K562 (cell line): ENCODE results near the gene NAA50. TPM values are rescaled to one million over a fixed set of nuclear protein-coding genes. Genes with fewer than 3 reads are reported as not detected.

ENCODE experiments used
- ATAC-seq: fragments of 200-7000 bp; cut with Tn5 transposase; 3 replicates; pipeline ENCODE4 v1.9.1; 2020; ENCODE audit warnings: moderate library complexity
- BruUV-seq: library from RNA; stranded (reverse); fragments of 400-500 nt; replicated peaks from 2 replicates; lab custom pipeline; 2021; lab: Mats Ljungman, UMichigan
- CTCF ChIA-PET: fragments of 300-600 bp; formaldehyde crosslinking; extraction: SDS; loops from one replicate; lab custom pipeline; 2021; ENCODE audit warnings: low intra/inter-chr PET ratio; lab: Yijun Ruan, JAX
- POLR2A ChIA-PET: fragments of 300-600, 350-650 bp; sonication (Branson Sonifier 250); formaldehyde crosslinking; extraction: SDS; loops from one replicate; lab custom pipeline; 2021; ENCODE audit warnings: antibody characterized with exemption, inconsistent platforms; lab: Yijun Ruan, JAX
- DNase-seq, 4 experiments: peaks; one replicate each; pipeline versions ENCODE4 v3.0.0 to v3.0.0-alpha.2; 2011 to 2018; ENCODE audit warnings: low spot score in 3 of 4, mixed read lengths in 3 of 4; ENCODE audit errors: extremely low read depth in 1 of 4
- FAIRE-seq: peaks from 2 replicates; lab custom pipeline; 2011; peaks lifted over from hg19 to GRCh38; lab: Jason Lieb, UNC
- H2AFZ ChIP-seq: 2 replicates; pipeline ENCODE4 v1.6.0; 2011; ENCODE audit warnings: low read depth, low read length, control low read depth, inconsistent platforms
- H3K27ac ChIP-seq: fragments of 200-600 bp; 3 replicates; pipeline ENCODE4 v1.8.0; 2011; ENCODE audit warnings: low read depth, mild to moderate bottlenecking, control low read depth, inconsistent platforms, low read length, moderate library complexity, mixed read lengths; ENCODE audit errors: extremely low read depth
- H3K27me3 ChIP-seq, 2 experiments: fragments of 300-600 bp in 1 of 2; 2 replicates in 1 of 2; 3 replicates in 1 of 2; pipeline versions ENCODE4 v1.6.0 to v1.8.0; 2011; ENCODE audit warnings: inconsistent platforms in 2 of 2, low read length in 2 of 2, mild to moderate bottlenecking in 1 of 2, mixed read lengths in 1 of 2, moderate library complexity in 1 of 2; ENCODE audit not compliant: control insufficient read depth in 2 of 2, insufficient read depth in 2 of 2
- H3K36me3 ChIP-seq: fragments of 300-600 bp; 3 replicates; pipeline ENCODE4 v1.8.0; 2011; ENCODE audit warnings: mild to moderate bottlenecking, low read length, inconsistent platforms; ENCODE audit not compliant: control insufficient read depth, insufficient read depth
- H3K4me1 ChIP-seq, 2 experiments: fragments of 200-600 bp in 1 of 2; replicated peaks in 1 of 2; 2 replicates in 1 of 2; 3 replicates in 1 of 2; pipeline versions ENCODE4 v1.5.1 to v1.8.0; 2011; ENCODE audit warnings: inconsistent platforms in 2 of 2, low read length in 2 of 2, mild to moderate bottlenecking in 1 of 2, mixed read lengths in 1 of 2, moderate library complexity in 1 of 2; ENCODE audit not compliant: control insufficient read depth in 2 of 2, insufficient read depth in 2 of 2
- H3K4me2 ChIP-seq: 2 replicates; pipeline ENCODE4 v1.6.1; 2011; ENCODE audit warnings: low read length, control low read depth, inconsistent platforms, mixed read lengths; ENCODE audit not compliant: insufficient read depth
- H3K4me3 ChIP-seq: fragments of 200-600 bp; sonication (generic), shearing (Covaris generic); 2 replicates; pipeline ENCODE4 v1.5.1; 2016; ENCODE audit warnings: control low read depth, inconsistent platforms
- H3K79me2 ChIP-seq: fragments of 200-600 bp; 3 replicates; pipeline ENCODE4 v1.8.0; 2011; ENCODE audit warnings: low read length, inconsistent platforms; ENCODE audit not compliant: control insufficient read depth, insufficient read depth
- H3K9ac ChIP-seq, 2 experiments: 2 replicates each; pipeline versions ENCODE4 v1.6.0 to v1.6.1; 2011; ENCODE audit warnings: low read depth in 2 of 2, low read length in 2 of 2, control low read depth in 1 of 2, inconsistent platforms in 1 of 2, mild to moderate bottlenecking in 1 of 2, mixed read lengths in 1 of 2; ENCODE audit not compliant: insufficient read depth in 1 of 2
- H3K9me1 ChIP-seq: one replicate; pipeline ENCODE4 v1.6.0; 2011; ENCODE audit warnings: inconsistent platforms, mild to moderate bottlenecking, low read length, moderate library complexity; ENCODE audit not compliant: control insufficient read depth, insufficient read depth
- H3K9me3 ChIP-seq: replicated peaks from 2 replicates; pipeline ENCODE4 v1.5.1; 2011; ENCODE audit warnings: low read depth, low read length, inconsistent platforms; ENCODE audit not compliant: control insufficient read depth, insufficient read depth
- H4K20me1 ChIP-seq: replicated peaks from 2 replicates; pipeline ENCODE4 v1.6.1; 2011; ENCODE audit warnings: low read length, inconsistent platforms, mixed read lengths; ENCODE audit not compliant: control insufficient read depth, insufficient read depth
- BRCA1 ChIP-seq, 2 experiments: fragments of 450-650 bp in 1 of 2; sonication (generic) in 1 of 2; formaldehyde crosslinking in 1 of 2; IDR thresholded peaks; 2 replicates each; pipeline versions ENCODE4 v1.5.0 to v1.6.1; 2017 to 2020; ENCODE audit warnings: mild to moderate bottlenecking in 1 of 2, missing genetic modification reagents in 1 of 2
- CBX5 ChIP-seq: IDR thresholded peaks from 2 replicates; pipeline ENCODE4 v1.6.1; 2014; ENCODE audit warnings: low read depth, borderline replicate concordance
- HDAC3 ChIP-seq: fragments of 450-650 bp; IDR thresholded peaks from 2 replicates; pipeline ENCODE4 v1.6.1; 2018; ENCODE audit warnings: borderline replicate concordance, mild to moderate bottlenecking, moderate library complexity; ENCODE audit not compliant: partially characterized antibody
- HEY1 ChIP-seq: fragments of 250-450 bp; sonication (Bioruptor Pico); IDR thresholded peaks from 2 replicates; pipeline ENCODE4 v1.5.0; 2020; ENCODE audit warnings: mild to moderate bottlenecking, moderate library complexity, borderline replicate concordance
- KAT7 ChIP-seq: sonication (generic); formaldehyde crosslinking; IDR thresholded peaks from 2 replicates; pipeline ENCODE4 v1.8.0; 2022; ENCODE audit warnings: missing genetic modification reagents, mild to moderate bottlenecking, borderline replicate concordance
- KDM4B ChIP-seq, 2 experiments: fragments of 450-650 bp in 1 of 2; sonication (generic) in 1 of 2; IDR thresholded peaks; 2 replicates each; pipeline ENCODE4 v1.6.1; 2016 to 2017; ENCODE audit warnings: borderline replicate concordance in 2 of 2, antibody characterized with exemption in 1 of 2, low read depth in 1 of 2, mild to moderate bottlenecking in 1 of 2
- PHF20 ChIP-seq: fragments of 450-650 bp; IDR thresholded peaks from 2 replicates; pipeline ENCODE4 v1.6.1; 2018; ENCODE audit not compliant: partially characterized antibody
- POLR2H ChIP-seq: IDR thresholded peaks from 2 replicates; pipeline ENCODE4 v1.6.1; 2016; ENCODE audit warnings: missing genetic modification characterization, low read depth, mild to moderate bottlenecking, control low read depth, missing compliant biosample characterization, moderate library complexity
- RBM34 ChIP-seq: fragments of 200-400 bp; formaldehyde crosslinking; IDR thresholded peaks from 2 replicates; pipeline ENCODE4 v1.6.1; 2018; ENCODE audit warnings: low read length, borderline replicate concordance; ENCODE audit not compliant: insufficient read depth
- TCFL5 ChIP-seq: fragments of 250-450 bp; sonication (Bioruptor Pico); conservative IDR thresholded peaks from 2 replicates; pipeline ENCODE4 v1.6.1; 2021; ENCODE audit warnings: mild to moderate bottlenecking, moderate library complexity, matching md5 sums
- ZBTB8A ChIP-seq: fragments of 450-650 bp; IDR thresholded peaks from 2 replicates; pipeline ENCODE4 v1.6.1; 2018; ENCODE audit warnings: mild to moderate bottlenecking, moderate library complexity; ENCODE audit not compliant: partially characterized antibody
- ZC3H11A ChIP-seq: IDR thresholded peaks from 2 replicates; pipeline ENCODE4 v1.6.1; 2012; ENCODE audit warnings: low read depth, low read length, improper control_type of control experiment
- ZNF431 ChIP-seq: sonication (generic); formaldehyde crosslinking; IDR thresholded peaks from 2 replicates; pipeline ENCODE4 v1.8.0; 2022; ENCODE audit warnings: mild to moderate bottlenecking, missing genetic modification reagents
- ZNF644 ChIP-seq: fragments of 200-800 bp; sonication (Bioruptor generic); IDR thresholded peaks from 2 replicates; pipeline ENCODE4 v1.6.1; 2016; ENCODE audit warnings: low read depth, missing genetic modification characterization, missing compliant biosample characterization
- ZSCAN29 ChIP-seq: fragments of 450-650 bp; IDR thresholded peaks from 2 replicates; pipeline ENCODE4 v1.6.1; 2017
- in situ Hi-C: fragments of 300-500 bp; cut with MboI; formaldehyde crosslinking; loops from 4 replicates; pipeline ENCODE4 v1.15.0; 2018; ENCODE audit warnings: inconsistent platforms, mixed read lengths
- intact Hi-C: fragments of 100-400 bp; cut with micrococcal nuclease; formaldehyde crosslinking; loops from 2 replicates; pipeline ENCODE4 v1.14.2; 2022
- polyA plus RNA-seq, 8 experiments: library from polyadenylated mRNA; depleted of rRNA in 4 of 8; stranded (reverse) in 5 of 8; unstranded in 3 of 8; fragments of >200 nt; fragmentation: Nextera tagmentation in 2 of 8; fragmentation: Illumina TruSeq in 1 of 8; extraction: Ambion mirVana in 2 of 8; extraction: Trizol in 1 of 8; gene quantifications; 2 replicates each; pipeline versions ENCODE4 v1.2.1 to v1.2.3, GENCODE V29; 2011 to 2014; ENCODE audit warnings: inconsistent platforms in 1 of 8, missing spikeins in 1 of 8
- total RNA-seq, 7 experiments: library from RNA; depleted of rRNA in 6 of 7; stranded (reverse); fragments of >200 nt in 6 of 7; fragmentation: Illumina TruSeq in 2 of 7; extraction: Trizol in 2 of 7; gene quantifications; 2 replicates each; pipeline versions ENCODE4 v1.2.1 to v1.2.3, GENCODE V29; 2011 to 2021; ENCODE audit warnings: low replicate concordance in 1 of 7
- TF ChIP-seq, protein P1 (sequence below): fragments of 450-650 bp; formaldehyde crosslinking; IDR thresholded peaks from 2 replicates; pipeline ENCODE4 v1.4.0; 2022; ENCODE audit warnings: mild to moderate bottlenecking, moderate library complexity
- TF ChIP-seq, protein P2 (sequence below): sonication (generic); formaldehyde crosslinking; IDR thresholded peaks from 2 replicates; pipeline ENCODE4 v1.8.0; 2022; ENCODE audit warnings: mild to moderate bottlenecking, missing genetic modification reagents
- TF ChIP-seq, protein P3 (sequence below): IDR thresholded peaks from 2 replicates; pipeline ENCODE4 v1.6.1; 2016; ENCODE audit warnings: missing genetic modification characterization, missing compliant biosample characterization

The NAA50 gene
- total and polyA plus RNA-seq, 9 of the 15 experiments (the other 6 are each of a cell fraction or from before 2014, with no cell fraction given): 40.0 to 301 (median 112) TPM

- no peak overlapping the region for H3K27ac ChIP-seq
- POLR2A ChIA-PET: no interaction called here
- no peaks in the 10 kb centered on the region for H3K9me3 ChIP-seq
- H3K4me2 ChIP-seq: no peak overlapping the region
- H3K9me1 ChIP-seq: no peaks in the 10 kb centered on the region
- no peak overlapping the region for H2AFZ ChIP-seq
- in situ Hi-C loops (no loop called here), intact Hi-C loops (no loop called here)
- BruUV-seq: no TSS peak
- H3K9ac ChIP-seq: no peak overlapping the region
- no peak overlapping the region for H3K4me3 ChIP-seq
- TF ChIP-seq, protein P1, sequence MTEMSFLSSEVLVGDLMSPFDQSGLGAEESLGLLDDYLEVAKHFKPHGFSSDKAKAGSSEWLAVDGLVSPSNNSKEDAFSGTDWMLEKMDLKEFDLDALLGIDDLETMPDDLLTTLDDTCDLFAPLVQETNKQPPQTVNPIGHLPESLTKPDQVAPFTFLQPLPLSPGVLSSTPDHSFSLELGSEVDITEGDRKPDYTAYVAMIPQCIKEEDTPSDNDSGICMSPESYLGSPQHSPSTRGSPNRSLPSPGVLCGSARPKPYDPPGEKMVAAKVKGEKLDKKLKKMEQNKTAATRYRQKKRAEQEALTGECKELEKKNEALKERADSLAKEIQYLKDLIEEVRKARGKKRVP (CRISPR knock-in tag): no peak
- TF ChIP-seq TCFL5 (CRISPR knock-in tag) (no peak), ZBTB8A (no peak), RBM34 (no peak), ZSCAN29 (no peak), HDAC3 (no peak), KAT7 (CRISPR knock-in tag) (no peak), HEY1 (CRISPR knock-in tag) (no peak), POLR2H (tag) (no peak), ZNF431 (no peak), CBX5 (no peak), KDM4B (IDR thresholded peaks at IDR 0.05; ENCODE audit: borderline replicate concordance in 2 of 2, low read depth in 1 of 2) (no peak), PHF20 (no peak), BRCA1 (IDR thresholded peaks at IDR 0.05) (no peak), BRCA1 (CRISPR knock-in tag; IDR thresholded peaks at IDR 0.05) (no peak), ZNF644 (tag) (no peak), ZC3H11A (no peak)
- TF ChIP-seq, protein P2, sequence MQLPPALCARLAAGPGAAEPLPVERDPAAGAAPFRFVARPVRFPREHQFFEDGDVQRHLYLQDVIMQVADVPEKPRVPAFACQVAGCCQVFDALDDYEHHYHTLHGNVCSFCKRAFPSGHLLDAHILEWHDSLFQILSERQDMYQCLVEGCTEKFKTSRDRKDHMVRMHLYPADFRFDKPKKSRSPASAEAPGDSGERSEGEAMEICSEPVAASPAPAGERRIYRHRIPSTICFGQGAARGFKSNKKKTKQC (CRISPR knock-in tag): no peak
- TF ChIP-seq, protein P3, sequence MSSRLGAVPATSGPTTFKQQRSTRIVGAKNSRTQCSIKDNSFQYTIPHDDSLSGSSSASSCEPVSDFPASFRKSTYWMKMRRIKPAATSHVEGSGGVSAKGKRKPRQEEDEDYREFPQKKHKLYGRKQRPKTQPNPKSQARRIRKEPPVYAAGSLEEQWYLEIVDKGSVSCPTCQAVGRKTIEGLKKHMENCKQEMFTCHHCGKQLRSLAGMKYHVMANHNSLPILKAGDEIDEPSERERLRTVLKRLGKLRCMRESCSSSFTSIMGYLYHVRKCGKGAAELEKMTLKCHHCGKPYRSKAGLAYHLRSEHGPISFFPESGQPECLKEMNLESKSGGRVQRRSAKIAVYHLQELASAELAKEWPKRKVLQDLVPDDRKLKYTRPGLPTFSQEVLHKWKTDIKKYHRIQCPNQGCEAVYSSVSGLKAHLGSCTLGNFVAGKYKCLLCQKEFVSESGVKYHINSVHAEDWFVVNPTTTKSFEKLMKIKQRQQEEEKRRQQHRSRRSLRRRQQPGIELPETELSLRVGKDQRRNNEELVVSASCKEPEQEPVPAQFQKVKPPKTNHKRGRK: no peak
- no peak for FAIRE-seq
- no peak for ATAC-seq
- no peaks in the 10 kb centered on the region for H3K27me3 ChIP-seq
- CTCF ChIA-PET: no interaction called here
- H3K79me2 ChIP-seq: peaks cover 3% of the 10 kb centered on the region; the same call in 1 of the 3 replicates
- DNase-seq: no peak
- H4K20me1 ChIP-seq: no peaks in the 10 kb centered on the region; the same call in 1 of the 2 replicates
- no peaks in the 10 kb centered on the region; a peak in 1 of 5 replicates for H3K4me1 ChIP-seq
- H3K36me3 ChIP-seq: no peaks in the 10 kb centered on the region
Observed at GRCh38 chr3:113771993-113772392, 25.9 kb upstream of the NAA50 start.
